GM19035 (cell line): ENCODE results near the gene PDE4B.
"Not testable (repeated sequence)": the region's sequence is repeated elsewhere in the genome, so short reads cannot be mapped to it uniquely, and the experiment has no call there.

Experiments
- ATAC-seq: cut with Tn5 transposase; IDR thresholded peaks from one replicate; pipeline ENCODE4 v1.9.1; 2021; ENCODE audit not compliant: unreplicated experiment

The PDE4B gene

GRCh38 chr1:65949230-65949626 lies 156.5 kb downstream of the PDE4B start:
- ATAC-seq = no peak

- no peak for ATAC-seq
Measured at GRCh38 chr1:65949933-65950332, 157.2 kb downstream of the PDE4B start.

GRCh38 chr1:65952696-65953095 lies 160.0 kb downstream of the PDE4B start:
- ATAC-seq = no peak

- ATAC-seq = no peak
Measured at GRCh38 chr1:65953170-65953569, 160.5 kb downstream of the PDE4B start.

GRCh38 chr1:65955071-65955470 lies 162.4 kb downstream of the PDE4B start:
- ATAC-seq = no peak

GRCh38 chr1:65955503-65955902 lies 162.8 kb downstream of the PDE4B start:
- ATAC-seq = no peak

GRCh38 chr1:65958561-65959350 lies 166.1 kb downstream of the PDE4B start:
- ATAC-seq = peak; percentile 75

GRCh38 chr1:65959896-65960567 lies 167.3 kb downstream of the PDE4B start:
- no peak for ATAC-seq

- ATAC-seq = no peak
Measured at GRCh38 chr1:65963156-65963888, 170.6 kb downstream of the PDE4B start.

GRCh38 chr1:65964123-65964522 lies 171.4 kb downstream of the PDE4B start:
- ATAC-seq = no peak

- no peak for ATAC-seq
Measured at GRCh38 chr1:65965112-65965996, 172.7 kb downstream of the PDE4B start.

GRCh38 chr1:65967492-65967891 lies 174.8 kb downstream of the PDE4B start:
- not testable (repeated sequence) for ATAC-seq

GRCh38 chr1:65971547-65971946 lies 178.9 kb downstream of the PDE4B start:
- ATAC-seq = no peak

- ATAC-seq = no peak
Measured at GRCh38 chr1:65975708-65976107, 183.0 kb downstream of the PDE4B start.

- ATAC-seq = no peak
Measured at GRCh38 chr1:65979136-65980044, 186.7 kb downstream of the PDE4B start.

GRCh38 chr1:65980237-65980636 lies 187.5 kb downstream of the PDE4B start:
- ATAC-seq = no peak

- no peak for ATAC-seq
Measured at GRCh38 chr1:65983500-65983899, 190.8 kb downstream of the PDE4B start.

GRCh38 chr1:65985393-65986066 lies 192.8 kb downstream of the PDE4B start:
- ATAC-seq = no peak

- ATAC-seq = no peak
Measured at GRCh38 chr1:65986146-65986545, 193.5 kb downstream of the PDE4B start.
